Prostate gland (tissue), 2 donors: ENCODE results near the gene ATXN1. TPM values are rescaled to one million over a fixed set of nuclear protein-coding genes. Genes with fewer than 3 reads are reported as not detected.
A peak's percentile ranks its signal among the peaks of the same experiment; 100 is the strongest.

Experiments
- DNase-seq: peaks from one replicate; pipeline ENCODE4 v3.0.0-alpha.2; 2019; ENCODE audit warnings: low spot score
- H3K27ac ChIP-seq, 2 donors: fragments of 200-600 bp; sonication (generic); 2 replicates each; pipeline ENCODE4 v1.5.1; 2017 to 2019
- H3K27me3 ChIP-seq: fragments of 200-600 bp; sonication (generic); replicated peaks from 2 replicates; pipeline ENCODE4 v1.5.1; 2019; ENCODE audit not compliant: insufficient read depth
- H3K36me3 ChIP-seq, 2 donors: fragments of 200-600 bp; sonication (generic); 1 replicate in 1 of 2; 2 replicates in 1 of 2; pipeline versions ENCODE4 v1.5.1 to v1.8.1; 2017 to 2019
- H3K4me1 ChIP-seq: fragments of 200-600 bp; sonication (generic); replicated peaks from 2 replicates; pipeline ENCODE4 v1.5.1; 2019
- H3K4me3 ChIP-seq, 2 donors: fragments of 200-600 bp; sonication (generic); 2 replicates each; pipeline ENCODE4 v1.5.1; 2017 to 2019
- H3K9me3 ChIP-seq: fragments of 200-600 bp; sonication (generic); 2 replicates; pipeline ENCODE4 v1.5.1; 2017
- POLR2A ChIP-seq: fragments of 450-650 bp; IDR thresholded peaks from one replicate; pipeline ENCODE4 v1.6.1; 2016; ENCODE audit warnings: antibody characterized with exemption, mild to moderate bottlenecking
- POLR2AphosphoS5 ChIP-seq: sonication (generic); formaldehyde crosslinking; IDR thresholded peaks from one replicate; pipeline ENCODE4 v1.6.1; 2017; ENCODE audit warnings: antibody characterized with exemption
- WGBS: methylation state at CpG from one replicate; pipeline ENCODE4 v1.1.5; 2018; 5-methylcytosine and 5-hydroxymethylcytosine counted together
- intact Hi-C: fragments of 100-400 bp; cut with DNase I; formaldehyde crosslinking; loops from one replicate; pipeline ENCODE4 v1.14.2; 2022
- total RNA-seq, 2 donors: library from RNA; depleted of rRNA; stranded (reverse); fragments of >200 nt; gene quantifications; one replicate each; pipeline ENCODE4 v1.1.0, GENCODE V29; 2016
- TF ChIP-seq, protein P1 (sequence below), 4 experiments: fragments of 200-600 bp in 2 of 4; fragments of 450-650 bp in 2 of 4; sonication (generic) in 2 of 4; IDR thresholded peaks; 1 replicate in 3 of 4; 2 replicates in 1 of 4; pipeline ENCODE4 v1.5.1; 2016 to 2019; ENCODE audit warnings: antibody characterized with exemption in 4 of 4, mild to moderate bottlenecking in 2 of 4, moderate library complexity in 2 of 4

Gene ATXN1
- total RNA-seq, 2 donors from 2014 or later, result 28.5 to 89.0 TPM

DNA sequence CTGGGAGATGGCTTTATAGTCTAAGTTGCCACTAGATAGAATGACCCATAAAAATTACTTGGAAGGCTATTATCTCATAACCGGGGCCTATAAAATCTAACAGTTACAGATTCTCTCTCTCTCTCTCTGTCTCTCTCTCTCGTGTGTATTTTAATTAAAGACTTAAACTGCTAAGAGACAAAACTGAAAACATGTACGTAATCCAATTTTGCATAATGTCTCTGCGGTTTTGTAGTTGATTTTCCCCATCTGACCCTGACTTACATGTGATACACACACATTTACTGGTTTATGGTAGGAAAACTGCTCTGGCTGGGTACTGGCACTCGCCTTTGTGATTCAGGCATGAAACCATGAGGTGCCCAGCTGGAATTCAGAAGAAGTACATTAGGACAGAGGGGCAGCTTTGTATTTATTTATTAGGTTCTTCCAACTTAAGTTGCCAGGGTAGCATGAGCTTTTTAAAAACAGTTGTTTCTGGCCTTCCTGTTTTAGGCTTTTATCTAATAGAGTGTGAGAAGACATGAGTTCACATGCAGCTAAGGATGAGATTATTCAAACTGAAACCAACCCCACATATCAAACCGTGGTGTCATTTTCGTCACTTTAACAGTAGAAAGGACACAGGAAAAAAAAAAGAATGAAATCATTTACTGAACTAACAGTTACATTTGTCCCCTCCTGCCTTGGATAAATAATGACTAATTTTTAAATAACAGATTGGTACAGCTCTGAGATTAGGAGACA lies 340.4 kb downstream of the ATXN1 start:
- intact Hi-C loops, result no loop called here
- TF ChIP-seq POLR2AphosphoS5 (no peak), POLR2A (no peak)
- TF ChIP-seq, protein P1, sequence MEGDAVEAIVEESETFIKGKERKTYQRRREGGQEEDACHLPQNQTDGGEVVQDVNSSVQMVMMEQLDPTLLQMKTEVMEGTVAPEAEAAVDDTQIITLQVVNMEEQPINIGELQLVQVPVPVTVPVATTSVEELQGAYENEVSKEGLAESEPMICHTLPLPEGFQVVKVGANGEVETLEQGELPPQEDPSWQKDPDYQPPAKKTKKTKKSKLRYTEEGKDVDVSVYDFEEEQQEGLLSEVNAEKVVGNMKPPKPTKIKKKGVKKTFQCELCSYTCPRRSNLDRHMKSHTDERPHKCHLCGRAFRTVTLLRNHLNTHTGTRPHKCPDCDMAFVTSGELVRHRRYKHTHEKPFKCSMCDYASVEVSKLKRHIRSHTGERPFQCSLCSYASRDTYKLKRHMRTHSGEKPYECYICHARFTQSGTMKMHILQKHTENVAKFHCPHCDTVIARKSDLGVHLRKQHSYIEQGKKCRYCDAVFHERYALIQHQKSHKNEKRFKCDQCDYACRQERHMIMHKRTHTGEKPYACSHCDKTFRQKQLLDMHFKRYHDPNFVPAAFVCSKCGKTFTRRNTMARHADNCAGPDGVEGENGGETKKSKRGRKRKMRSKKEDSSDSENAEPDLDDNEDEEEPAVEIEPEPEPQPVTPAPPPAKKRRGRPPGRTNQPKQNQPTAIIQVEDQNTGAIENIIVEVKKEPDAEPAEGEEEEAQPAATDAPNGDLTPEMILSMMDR (IDR thresholded peaks at IDR 0.05), result no peak

DNA sequence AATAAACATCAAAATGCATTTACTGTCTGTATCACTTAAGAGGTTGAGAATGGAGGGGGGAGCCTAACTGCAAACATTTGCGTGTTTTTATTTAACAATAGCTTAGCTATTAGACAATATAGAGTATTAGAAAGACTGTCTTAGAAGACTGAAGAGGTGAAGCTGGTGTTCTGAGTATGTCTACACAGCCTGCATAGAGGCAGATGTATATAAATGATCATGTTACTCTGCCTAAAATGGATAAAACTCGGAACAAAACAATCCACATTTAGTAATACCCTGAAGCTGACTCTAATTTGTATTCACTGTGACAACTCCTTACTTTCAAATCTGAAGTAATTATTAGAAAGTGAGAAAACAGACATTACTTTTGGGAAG lies 340.9 kb downstream of the ATXN1 start:
- Histone ChIP-seq H3K36me3 (no peaks in the 10 kb centered on the region), H3K27ac (no peak overlapping the region), H3K9me3 (no peaks in the 10 kb centered on the region), H3K4me1 (no peaks in the 10 kb centered on the region), H3K4me3 (no peak overlapping the region), H3K27me3 (no peaks in the 10 kb centered on the region)
- no peak for TF ChIP-seq POLR2A
- TF ChIP-seq, protein P1 (IDR thresholded peaks at IDR 0.05), result no peak
- TF ChIP-seq POLR2AphosphoS5, result no peak
- DNase-seq, result no peak
- WGBS, result 34% methylated on average over 2 of the region's 2 CpGs
- intact Hi-C loops, result no loop called here

More for the DNA sequence above, 340.4 kb downstream of the ATXN1 start:
- H3K9me3 ChIP-seq, result no peaks in the 10 kb centered on the region
- DNase-seq, result peak; percentile 41
- no peaks in the 10 kb centered on the region for H3K27me3 ChIP-seq
- no peak overlapping the region for H3K4me3 ChIP-seq
- H3K36me3 ChIP-seq, result no peaks in the 10 kb centered on the region
- no peaks in the 10 kb centered on the region for H3K4me1 ChIP-seq
- 9% methylated on average over 7 of the region's 7 CpGs for WGBS
- peak overlapping the region in 1 of 2 donors; percentile 6 for H3K27ac ChIP-seq

DNA sequence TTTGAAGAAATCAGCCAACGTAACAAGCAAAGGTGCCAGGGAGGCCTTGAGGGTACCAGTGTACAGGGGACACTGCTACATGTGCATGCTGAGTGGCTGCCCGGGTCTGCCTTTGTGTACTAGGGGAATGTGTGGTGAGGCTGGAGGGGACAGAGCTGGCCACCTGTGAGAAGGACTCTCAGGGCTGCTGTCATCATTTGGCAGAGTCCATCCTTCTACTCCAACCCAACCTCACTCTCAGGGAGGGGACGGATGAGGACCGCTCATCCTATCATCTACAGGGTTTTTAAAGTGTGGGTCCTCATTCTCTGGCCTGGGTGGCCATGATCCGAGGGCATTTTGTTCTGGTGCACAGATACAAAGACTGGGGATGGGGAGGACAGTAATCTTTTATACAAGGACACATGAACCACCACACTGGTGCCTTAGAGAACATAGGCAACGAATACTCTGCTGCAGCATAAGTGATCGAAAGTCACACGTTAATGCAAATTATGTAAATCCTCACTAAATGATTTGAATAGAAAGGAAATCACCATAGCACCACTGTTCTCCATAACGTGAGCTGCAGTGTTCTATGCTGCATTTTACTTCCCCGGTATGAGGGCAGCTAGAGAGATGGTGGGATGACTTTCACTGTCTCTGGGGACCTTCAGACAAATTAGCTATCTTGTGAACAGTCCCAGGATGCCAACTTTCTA lies 341.5 kb downstream of the ATXN1 start:
- Histone ChIP-seq H3K4me3 (no peak overlapping the region), H3K27me3 (no peaks in the 10 kb centered on the region), H3K9me3 (no peaks in the 10 kb centered on the region), H3K4me1 (no peaks in the 10 kb centered on the region), H3K27ac (no peak overlapping the region), H3K36me3 (no peaks in the 10 kb centered on the region)
- no peak for DNase-seq
- WGBS, result 92% methylated on average over 10 of the region's 10 CpGs
- TF ChIP-seq POLR2AphosphoS5 (no peak), POLR2A (no peak)
- TF ChIP-seq, protein P1 (IDR thresholded peaks at IDR 0.05), result no peak
- intact Hi-C loops, result no loop called here

DNA sequence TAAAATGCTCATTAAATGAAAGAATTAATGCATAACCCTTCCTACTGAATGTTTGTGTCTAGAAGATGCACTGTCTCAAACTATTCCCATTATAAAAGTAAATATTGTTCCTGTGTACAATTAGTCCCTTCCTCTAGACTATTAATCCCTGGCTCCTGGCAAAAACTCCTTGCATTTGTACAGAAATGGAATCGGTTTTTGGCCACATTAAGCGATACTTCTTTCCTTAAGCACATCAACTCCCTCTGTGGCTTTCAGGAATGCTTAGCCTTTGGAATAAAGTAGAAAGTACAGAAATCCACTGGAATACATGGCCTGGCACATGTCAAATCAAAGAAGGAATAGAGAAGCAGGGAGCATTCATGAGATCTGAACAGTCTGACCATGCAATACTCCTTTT lies 343.1 kb downstream of the ATXN1 start:
- DNase-seq, result no peak
- Histone ChIP-seq H3K27ac (no peak overlapping the region), H3K9me3 (no peaks in the 10 kb centered on the region), H3K36me3 (no peaks in the 10 kb centered on the region), H3K4me1 (no peaks in the 10 kb centered on the region), H3K4me3 (no peak overlapping the region), H3K27me3 (no peaks in the 10 kb centered on the region)
- no peak for TF ChIP-seq POLR2AphosphoS5
- TF ChIP-seq, protein P1 (IDR thresholded peaks at IDR 0.05), result no peak
- TF ChIP-seq POLR2A, result no peak
- 57% methylated on average over 2 of the region's 2 CpGs for WGBS
- intact Hi-C loops, result no loop called here
